Activated naive CD4-positive, alpha-beta T cell treated with anti-CD3 and anti-CD28 coated beads, Interleukin-2, amount 50 U/mL, for 72 hours (primary cell): ENCODE results near the gene KIF2A. TPM values are rescaled to one million over a fixed set of nuclear protein-coding genes. Genes with fewer than 3 reads are reported as not detected.
A peak's percentile ranks its signal among the peaks of the same experiment; 100 is the strongest.

Experiments used
- ATAC-seq, 2 donors: fragments of 150-1000 bp; cut with Tn5 transposase; 2 replicates each; pipeline ENCODE4 v1.10.0; 2021; ENCODE audit warnings: mild to moderate bottlenecking in 2 of 2, moderate library complexity in 2 of 2
- DNase-seq, 2 donors: peaks; one replicate each; pipeline ENCODE4 v3.0.0; 2021 to 2022; ENCODE audit warnings: low spot score in 2 of 2
- H3K27ac Mint-ChIP-seq, 2 donors: one replicate each; pipeline ENCODE4 v1.8.0; 2022; ENCODE audit warnings: mild to moderate bottlenecking in 2 of 2, mixed read lengths in 2 of 2
- H3K36me3 Mint-ChIP-seq, 2 donors: one replicate each; pipeline ENCODE4 v1.8.0; 2022; ENCODE audit warnings: mixed read lengths in 2 of 2
- H3K9me3 Mint-ChIP-seq, 2 donors: one replicate each; pipeline ENCODE4 v1.8.0; 2022; ENCODE audit warnings: mixed read lengths in 2 of 2
- total RNA-seq, 2 donors: library from RNA; stranded (reverse); gene quantifications; one replicate each; pipeline ENCODE4 v1.2.3, GENCODE V29; 2022

The KIF2A gene
- total RNA-seq: 100 to 1,000 TPM; 142 to 155 TPM

DNA sequence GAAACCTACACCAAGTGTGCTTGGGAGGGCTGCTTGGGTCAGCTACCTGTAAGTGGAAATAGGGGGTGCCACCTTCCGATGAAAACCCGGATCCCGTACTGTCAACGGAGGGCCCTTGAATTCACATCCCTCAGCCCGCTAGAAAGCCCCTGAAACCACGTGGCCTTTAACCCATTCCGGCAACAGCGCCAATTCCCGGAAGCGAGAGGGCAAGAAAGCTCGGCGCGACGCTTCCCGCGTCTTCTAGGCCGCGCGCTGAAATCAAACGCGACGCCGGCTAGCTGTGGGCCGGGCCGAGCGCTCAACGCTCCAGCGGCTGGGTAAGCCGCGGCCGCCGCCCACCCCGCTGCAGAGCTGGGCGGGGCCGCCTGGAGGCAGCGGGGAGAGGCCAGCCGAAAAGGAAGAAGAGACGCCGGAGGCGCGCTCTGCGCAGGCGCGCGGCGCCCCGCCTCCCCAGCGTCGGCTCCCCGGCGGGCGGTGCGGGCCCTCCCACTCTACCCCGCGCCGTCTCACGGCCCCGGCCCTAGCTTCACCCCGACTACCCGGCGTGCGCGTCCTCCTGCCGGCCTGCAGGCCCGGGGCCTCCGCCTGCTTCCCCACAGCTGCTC, at the start of gene KIF2A:
Gene KIF2A, plus strand, starts transcription at position 492 of the 608 bp plus-strand sequence. CDS start 267 bp downstream, outside the sequence.
- DNase-seq (peak; percentile 94 to 97), ATAC-seq (peak; percentile 91 to 92)
- peak within 1 kb of the TSS; percentile 97 to 99 for H3K27ac Mint-ChIP-seq
- H3K36me3 Mint-ChIP-seq: peaks cover 40 to 46% of the 10 kb centered on the region in 2 donors
- H3K9me3 Mint-ChIP-seq: no peaks in the 10 kb centered on the region

DNA sequence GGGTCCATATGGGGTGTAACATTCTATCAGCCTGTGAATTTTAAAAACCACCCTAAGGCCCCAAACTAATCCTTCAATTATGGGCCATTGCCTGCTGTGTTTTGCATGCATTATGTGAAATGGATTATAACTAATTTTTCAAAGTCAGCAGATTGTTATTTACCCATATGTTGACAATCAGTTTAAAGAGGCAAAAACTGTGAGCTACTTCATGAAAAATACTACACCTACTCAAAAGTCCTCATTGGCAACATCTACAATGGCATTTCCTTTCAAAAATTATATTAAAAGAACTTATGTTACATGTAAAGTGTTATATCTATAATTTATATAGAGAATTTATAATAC, 49.0 kb upstream of the KIF2A start:
- H3K27ac Mint-ChIP-seq: peak overlapping the region in 1 of 2 donors; percentile 82
- peaks cover 31 to 50% of the 10 kb centered on the region in 2 donors for H3K36me3 Mint-ChIP-seq
- DNase-seq (no peak), ATAC-seq (no peak)
- peaks cover 29 to 34% of the 10 kb centered on the region in 2 donors for H3K9me3 Mint-ChIP-seq

- DNase-seq: no peak
- peaks cover 19 to 35% of the 10 kb centered on the region in 2 donors for H3K36me3 Mint-ChIP-seq
- H3K27ac Mint-ChIP-seq: peak overlapping the region; percentile 3 to 32
- peaks cover 19 to 21% of the 10 kb centered on the region in 2 donors for H3K9me3 Mint-ChIP-seq
- no peak for ATAC-seq
Measured at GRCh38 chr5:62258654-62259053, 47.4 kb upstream of the KIF2A start.

DNA sequence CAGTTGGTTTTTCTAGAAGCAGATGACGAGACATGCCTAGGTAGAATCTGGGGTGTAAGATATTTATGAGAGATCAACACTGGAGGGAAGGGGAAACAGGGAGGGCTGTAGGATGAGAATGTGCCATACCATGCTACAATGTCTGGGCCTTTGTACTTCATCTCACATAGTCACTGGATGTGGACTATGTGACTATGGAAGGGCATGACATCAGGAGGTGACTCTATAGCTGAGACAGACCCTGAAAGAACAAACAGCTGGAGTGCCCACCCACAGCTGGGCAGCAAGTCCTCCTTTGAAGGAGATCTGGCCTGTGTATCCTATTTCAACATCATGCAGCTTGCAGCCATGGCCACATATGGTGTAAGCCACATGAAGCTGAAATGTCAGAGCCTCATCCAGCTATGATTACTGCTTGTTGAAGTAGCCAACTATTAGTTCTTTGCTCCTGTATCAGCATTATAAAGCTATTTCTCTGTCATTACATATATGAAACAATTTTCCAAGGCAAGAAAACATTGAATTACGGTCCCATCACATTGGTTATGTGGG, 46.2 kb upstream of the KIF2A start:
- Mint-ChIP-seq H3K36me3 (peaks cover 13 to 25% of the 10 kb centered on the region in 2 donors), H3K27ac (no peak overlapping the region), H3K9me3 (peaks cover 10 to 12% of the 10 kb centered on the region in 2 donors)
- DNase-seq (no peak), ATAC-seq (peak in 1 of 2 donors; percentile 14)

DNA sequence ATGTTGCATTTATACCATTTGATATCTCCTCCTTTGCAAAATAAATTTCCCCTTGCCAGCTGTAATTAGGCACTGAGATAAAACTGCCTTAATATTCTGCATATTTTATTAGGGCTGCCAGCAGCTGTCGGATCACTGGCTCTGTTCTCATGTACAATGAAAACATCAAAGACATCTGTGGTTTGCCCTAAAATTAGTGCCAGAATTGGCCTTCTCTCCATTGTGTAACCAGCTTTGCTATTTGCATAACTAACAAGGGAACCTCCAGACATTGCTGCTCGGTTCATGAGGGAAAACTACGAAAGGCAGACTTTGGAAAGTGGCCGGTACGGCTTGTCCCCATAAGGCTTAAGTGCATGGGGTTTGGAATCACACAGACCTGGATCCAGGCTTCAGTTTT, 45.5 kb upstream of the KIF2A start:
- no peak overlapping the region for H3K27ac Mint-ChIP-seq
- H3K36me3 Mint-ChIP-seq: peaks cover 11 to 25% of the 10 kb centered on the region in 2 donors
- DNase-seq (no peak), ATAC-seq (no peak)
- peaks cover 10 to 12% of the 10 kb centered on the region in 2 donors for H3K9me3 Mint-ChIP-seq

GRCh38 chr5:62263401-62263800, 42.6 kb upstream of the KIF2A start:
- H3K27ac Mint-ChIP-seq: no peak overlapping the region
- H3K36me3 Mint-ChIP-seq: peaks cover 7 to 19% of the 10 kb centered on the region in 2 donors
- DNase-seq: no peak
- peaks cover 5 to 6% of the 10 kb centered on the region in 2 donors for H3K9me3 Mint-ChIP-seq
- no peak for ATAC-seq

GRCh38 chr5:62265648-62266112, 40.3 kb upstream of the KIF2A start:
- DNase-seq: no peak
- no peaks in the 10 kb centered on the region for H3K9me3 Mint-ChIP-seq
- H3K27ac Mint-ChIP-seq: no peak overlapping the region
- ATAC-seq: no peak
- peaks cover 0 to 9% of the 10 kb centered on the region in 2 donors for H3K36me3 Mint-ChIP-seq

DNA sequence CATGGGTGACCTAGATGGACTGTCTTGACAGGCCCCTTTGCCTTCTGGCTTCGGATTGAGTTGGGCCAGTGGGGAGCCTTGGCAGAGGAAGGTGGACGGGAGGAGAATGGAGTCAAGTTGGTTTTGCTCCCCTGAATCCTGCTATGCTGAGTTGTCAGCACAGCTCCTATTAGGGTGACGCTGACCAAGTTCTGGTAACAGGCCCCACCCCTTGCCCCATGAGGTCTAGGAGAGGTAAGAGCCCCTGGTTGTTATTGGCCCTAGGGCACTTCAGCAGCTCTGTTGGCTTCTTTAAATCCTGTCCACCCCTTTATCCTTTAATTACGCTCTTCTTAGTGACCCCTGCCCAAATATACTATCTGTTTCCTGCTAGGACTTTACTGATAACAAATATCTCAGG, 39.4 kb upstream of the KIF2A start:
- Mint-ChIP-seq H3K9me3 (peaks cover 3 to 5% of the 10 kb centered on the region in 2 donors), H3K36me3 (no peaks in the 10 kb centered on the region), H3K27ac (no peak overlapping the region)
- no peak for DNase-seq
- no peak for ATAC-seq

DNA sequence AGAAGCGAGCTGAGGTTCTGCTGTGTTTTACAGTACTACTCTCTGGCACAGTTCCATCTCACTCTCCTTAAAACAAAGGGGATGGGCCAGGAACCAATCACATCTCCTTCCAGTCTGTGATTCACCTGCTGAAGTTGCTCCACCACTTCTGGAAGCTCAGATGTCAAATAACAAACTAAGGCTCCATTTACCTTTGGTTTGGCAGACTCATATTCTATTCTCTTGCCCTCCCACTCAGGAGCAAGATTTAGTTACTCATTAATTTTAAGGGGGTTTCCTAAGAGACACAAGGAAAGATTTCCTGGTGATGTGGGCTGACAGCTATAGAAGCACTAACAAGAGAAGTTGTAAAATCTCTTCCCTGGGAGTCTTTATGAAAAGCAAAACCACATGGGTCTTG, 37.8 kb upstream of the KIF2A start:
- DNase-seq (no peak), ATAC-seq (peak; percentile 63 to 68)
- no peak overlapping the region for H3K27ac Mint-ChIP-seq
- H3K36me3 Mint-ChIP-seq: no peaks in the 10 kb centered on the region
- H3K9me3 Mint-ChIP-seq: peaks cover 3 to 11% of the 10 kb centered on the region in 2 donors

DNA sequence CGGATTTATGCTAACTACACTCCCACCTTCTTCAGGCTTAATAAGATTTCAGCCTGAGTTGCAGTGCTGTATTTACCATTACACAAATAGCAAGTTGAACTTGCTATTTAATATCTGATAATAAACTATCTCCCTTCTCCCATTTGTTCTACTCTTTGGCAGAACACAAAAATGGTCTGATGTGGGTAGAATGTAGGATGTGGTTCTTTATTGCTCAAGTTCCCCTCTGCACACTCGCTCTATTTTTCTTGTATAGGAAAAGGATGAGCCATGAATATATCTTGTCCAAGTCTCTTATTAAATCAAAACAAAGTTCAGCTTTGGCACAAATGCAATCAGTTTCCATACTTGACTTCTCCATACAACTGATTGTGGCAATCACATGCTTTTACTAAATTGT, 37.2 kb upstream of the KIF2A start:
- H3K27ac Mint-ChIP-seq: peak overlapping the region in 1 of 2 donors; percentile 21
- DNase-seq (no peak), ATAC-seq (no peak)
- H3K36me3 Mint-ChIP-seq: peaks cover 0 to 3% of the 10 kb centered on the region in 2 donors
- peaks cover 3 to 11% of the 10 kb centered on the region in 2 donors for H3K9me3 Mint-ChIP-seq

GRCh38 chr5:62271370-62271769, 34.6 kb upstream of the KIF2A start:
- H3K36me3 Mint-ChIP-seq: peaks cover 0 to 10% of the 10 kb centered on the region in 2 donors
- ATAC-seq (no peak), DNase-seq (no peak)
- no peak overlapping the region for H3K27ac Mint-ChIP-seq
- H3K9me3 Mint-ChIP-seq: peaks cover 3 to 14% of the 10 kb centered on the region in 2 donors

GRCh38 chr5:62271870-62272269, 34.1 kb upstream of the KIF2A start:
- Mint-ChIP-seq H3K9me3 (peaks cover 3 to 14% of the 10 kb centered on the region in 2 donors), H3K36me3 (peaks cover 0 to 10% of the 10 kb centered on the region in 2 donors), H3K27ac (no peak overlapping the region)
- DNase-seq (no peak), ATAC-seq (no peak)

- DNase-seq (no peak), ATAC-seq (no peak)
- H3K36me3 Mint-ChIP-seq: peaks cover 3 to 13% of the 10 kb centered on the region in 2 donors
- no peak overlapping the region for H3K27ac Mint-ChIP-seq
- peaks cover 3 to 17% of the 10 kb centered on the region in 2 donors for H3K9me3 Mint-ChIP-seq
Measured at GRCh38 chr5:62273687-62274086, 32.3 kb upstream of the KIF2A start.

DNA sequence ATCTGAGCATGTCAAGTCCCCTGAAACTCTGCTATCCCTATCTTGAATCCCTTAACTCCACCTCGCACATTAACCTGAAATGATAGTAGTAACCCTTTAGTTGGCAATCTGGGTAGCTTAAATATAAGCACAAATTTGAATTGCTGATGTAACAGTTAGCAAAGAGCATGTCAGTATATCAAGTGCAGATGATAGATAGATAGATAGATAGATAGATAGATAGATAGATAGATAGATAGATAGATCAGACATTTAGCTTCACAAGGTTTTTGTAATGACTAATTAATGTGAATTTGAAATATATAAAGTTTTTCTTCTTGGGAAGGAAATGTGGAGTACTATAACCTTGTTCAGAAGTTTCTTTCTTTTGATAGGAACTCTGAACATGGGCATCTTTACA, 30.4 kb upstream of the KIF2A start:
- peaks cover 6 to 22% of the 10 kb centered on the region in 2 donors for H3K36me3 Mint-ChIP-seq
- ATAC-seq (no peak), DNase-seq (no peak)
- H3K27ac Mint-ChIP-seq: no peak overlapping the region
- H3K9me3 Mint-ChIP-seq: peaks cover 3 to 21% of the 10 kb centered on the region in 2 donors

GRCh38 chr5:62281411-62281810, 24.6 kb upstream of the KIF2A start:
- DNase-seq: no peak
- Mint-ChIP-seq H3K27ac (no peak overlapping the region), H3K9me3 (peaks cover 7 to 27% of the 10 kb centered on the region in 2 donors), H3K36me3 (peaks cover 14 to 35% of the 10 kb centered on the region in 2 donors)
- ATAC-seq: no peak

GRCh38 chr5:62282064-62282463, 23.9 kb upstream of the KIF2A start:
- peaks cover 18 to 42% of the 10 kb centered on the region in 2 donors for H3K36me3 Mint-ChIP-seq
- no peak overlapping the region for H3K27ac Mint-ChIP-seq
- ATAC-seq: no peak
- no peak for DNase-seq
- peaks cover 11 to 33% of the 10 kb centered on the region in 2 donors for H3K9me3 Mint-ChIP-seq

DNA sequence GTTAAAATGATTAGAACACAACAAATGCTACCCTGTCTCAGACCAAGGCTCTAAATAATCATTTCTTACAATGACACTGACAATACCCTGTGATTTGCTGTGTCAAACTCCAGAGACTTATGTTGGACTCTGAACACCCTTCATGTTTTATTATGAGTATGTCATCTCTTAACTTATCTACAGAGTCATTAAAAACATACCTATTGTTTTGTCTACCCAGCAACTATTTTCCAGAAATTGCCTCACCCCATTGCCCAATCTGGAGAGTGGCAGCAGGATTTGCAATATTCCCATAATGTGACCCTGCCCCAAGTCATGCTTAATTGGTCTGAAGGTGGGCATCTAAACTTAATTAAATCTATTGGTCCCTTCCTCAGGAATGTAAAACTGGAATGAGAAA, 23.0 kb upstream of the KIF2A start:
- no peak overlapping the region for H3K27ac Mint-ChIP-seq
- H3K36me3 Mint-ChIP-seq: peaks cover 23 to 51% of the 10 kb centered on the region in 2 donors
- H3K9me3 Mint-ChIP-seq: peaks cover 15 to 34% of the 10 kb centered on the region in 2 donors
- DNase-seq: no peak
- no peak for ATAC-seq

GRCh38 chr5:62283861-62284260, 22.1 kb upstream of the KIF2A start:
- no peak for ATAC-seq
- no peak overlapping the region for H3K27ac Mint-ChIP-seq
- no peak for DNase-seq
- peaks cover 19 to 33% of the 10 kb centered on the region in 2 donors for H3K9me3 Mint-ChIP-seq
- H3K36me3 Mint-ChIP-seq: peaks cover 19 to 53% of the 10 kb centered on the region in 2 donors
